ENCODE measurements around the gene TMEM59L. TPM values are rescaled to one million over a fixed set of nuclear protein-coding genes. Genes with fewer than 3 reads are reported as not detected.

TMEM59L gene
- total and polyA plus RNA-seq, 9 of the 15 experiments (the other 6 are each of a cell fraction or from before 2014, with no cell fraction given) = 0.37 TPM; not detected in 8

- TF ChIP-seq DIDO1 (tag; IDR thresholded peaks at IDR 0.05; ENCODE audit: low read depth) (no peak), MAFK (IDR thresholded peaks at IDR 0.05; ENCODE audit: low read length) (no peak), HDGF (IDR thresholded peaks at IDR 0.05) (0 out of 2 replicates have a peak, but pooled peaks have one; percentile 62), SAFB2 (IDR thresholded peaks at IDR 0.05; ENCODE audit: borderline replicate concordance, low read depth, low read length, severe bottlenecking) (no peak), TRIM25 (IDR thresholded peaks at IDR 0.05; ENCODE audit: borderline replicate concordance) (peak; percentile 30; the same call in 1 of the 2 replicates), OTX1 (CRISPR knock-in tag; IDR thresholded peaks at IDR 0.05) (no peak), MXI1 (IDR thresholded peaks at IDR 0.05; ENCODE audit: low read depth, low read length) (peak; percentile 64), MEF2D (tag; conservative IDR thresholded peaks at IDR 0.05; ENCODE audit: low read depth) (no peak), ID3 (CRISPR knock-in tag; IDR thresholded peaks at IDR 0.05) (no peak), ID3 (tag; IDR thresholded peaks at IDR 0.05) (peak; percentile 75; the same call in 1 of the 2 replicates), HCFC1 (IDR thresholded peaks at IDR 0.05; ENCODE audit: low read depth, low read length) (peak; percentile 35), ZNF280A (IDR thresholded peaks at IDR 0.05; ENCODE audit: low read depth, partially characterized antibody) (peak; percentile 18), PRMT5 (CRISPR knock-in tag; IDR thresholded peaks at IDR 0.05) (no peak), ZBTB17 (CRISPR knock-in tag; IDR thresholded peaks at IDR 0.05) (peak; percentile 69), CTCF (IDR thresholded peaks at IDR 0.05 in 2 of 3, conservative IDR thresholded peaks at IDR 0.05 in 1 of 3; ENCODE audit: insufficient read depth in 2 of 3, low read depth in 1 of 3, low read length in 3 of 3) (peak; percentile 24 to 57 (median 30); a peak in 4 of 6 replicates), GTF2E2 (tag; IDR thresholded peaks at IDR 0.05) (no peak), PHB (CRISPR knock-in tag; IDR thresholded peaks at IDR 0.05) (peak; percentile 19; the same call in 1 of the 2 replicates), BACH1 (tag; IDR thresholded peaks at IDR 0.05) (no peak), ZNF124 (CRISPR knock-in tag; IDR thresholded peaks at IDR 0.05) (peak; percentile 57; the same call in 1 of the 2 replicates), U2AF1 (optimal IDR thresholded peaks at IDR 0.05; ENCODE audit: low read depth, low read length) (peak; percentile 34), HMGXB4 (CRISPR knock-in tag; IDR thresholded peaks at IDR 0.05) (peak; percentile 93)
Measured at GRCh38 chr19:18589380-18590272, 23.0 kb upstream of the TMEM59L start (continued).
